Stimulated activated CD4-positive, alpha-beta T cell treated with anti-CD3 and anti-CD28 coated beads, Interleukin-2, amount 100 ng/mL, for 4 hours (primary cell): ENCODE results near the gene DHX35.

ENCODE experiments used
- DNase-seq: peaks from one replicate; pipeline ENCODE4 v3.0.0-alpha.2; 2020; ENCODE audit warnings: low read depth

The DHX35 gene

DNA sequence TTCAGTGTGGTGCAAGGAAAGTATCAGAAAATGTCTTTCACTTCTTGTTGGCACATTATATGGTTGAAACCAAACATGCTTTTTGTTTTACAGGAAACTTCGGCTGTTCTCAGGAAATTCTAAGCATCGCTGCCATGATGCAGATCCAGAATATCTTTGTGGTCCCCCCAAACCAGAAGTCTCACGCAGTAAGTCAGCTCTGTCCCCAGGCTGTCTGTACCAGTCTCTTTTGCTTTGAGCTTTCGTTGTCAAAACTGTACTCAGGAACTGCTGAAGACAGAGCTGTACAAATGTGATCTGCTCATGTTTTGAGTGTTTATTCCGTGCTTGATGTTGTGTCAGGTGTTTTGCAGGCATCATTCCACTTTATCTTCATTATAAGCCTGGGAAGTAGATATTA lies 59.6 kb downstream of the DHX35 start:
- DNase-seq: no peak

DNA sequence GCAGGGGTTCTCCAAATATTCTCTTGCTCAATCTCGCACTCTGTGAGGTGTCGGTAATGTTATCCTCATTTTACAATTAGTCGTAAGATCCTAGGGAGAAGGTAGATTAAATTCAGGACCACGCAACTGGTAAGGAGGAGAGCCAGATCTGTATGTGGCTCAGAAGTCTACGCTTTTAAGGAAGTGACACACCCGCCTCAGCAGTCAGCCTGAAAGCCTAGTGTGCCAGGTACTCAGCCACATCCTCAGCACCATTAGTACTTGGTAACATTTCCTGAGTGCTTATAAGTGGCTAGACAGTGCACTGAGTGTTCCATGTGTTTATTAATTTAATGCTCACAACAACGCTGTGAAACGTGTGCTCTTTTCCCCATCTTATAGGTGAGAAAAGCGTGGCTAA lies 63.7 kb downstream of the DHX35 start:
- no peak for DNase-seq

DNA sequence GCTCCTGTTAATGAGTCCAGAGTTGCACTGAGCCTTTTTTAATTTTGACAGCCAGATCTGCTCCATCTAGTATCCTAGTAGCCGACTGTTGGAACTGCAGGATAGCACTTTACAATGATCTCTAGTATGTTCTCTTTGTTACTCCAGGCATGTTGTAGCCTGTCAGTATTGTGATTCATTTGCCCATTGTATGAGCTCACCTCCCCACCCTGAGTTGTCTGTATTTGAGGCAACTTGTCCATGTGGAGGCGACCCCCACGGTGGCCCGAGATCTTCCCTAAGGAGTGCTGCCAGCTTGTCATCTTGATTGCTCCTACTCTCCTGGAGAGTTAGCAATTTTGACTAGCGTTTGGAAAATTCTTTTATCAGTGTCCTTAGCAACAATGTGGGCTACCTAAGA lies 67.2 kb downstream of the DHX35 start:
- DNase-seq: no peak

DNA sequence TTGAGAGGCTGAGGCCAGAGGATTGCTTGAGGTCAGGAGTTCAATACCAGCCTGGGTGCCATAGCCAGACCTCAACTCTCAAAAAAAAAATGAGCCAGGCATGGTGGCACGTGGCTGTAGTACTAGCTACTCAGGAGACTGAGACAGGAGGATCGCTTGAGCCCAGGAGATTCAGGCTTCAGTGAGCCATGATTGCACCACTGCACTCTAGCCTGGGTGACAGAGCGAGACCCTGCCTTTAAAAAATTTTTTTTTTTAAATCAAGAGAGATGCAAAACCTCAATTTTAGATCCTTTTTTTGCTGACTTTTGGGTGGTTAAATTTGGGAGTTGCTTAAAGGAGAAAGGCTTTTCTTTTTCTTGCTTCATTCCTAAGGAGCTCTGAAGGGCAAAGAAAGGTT lies 70.9 kb downstream of the DHX35 start:
- no peak for DNase-seq

DNA sequence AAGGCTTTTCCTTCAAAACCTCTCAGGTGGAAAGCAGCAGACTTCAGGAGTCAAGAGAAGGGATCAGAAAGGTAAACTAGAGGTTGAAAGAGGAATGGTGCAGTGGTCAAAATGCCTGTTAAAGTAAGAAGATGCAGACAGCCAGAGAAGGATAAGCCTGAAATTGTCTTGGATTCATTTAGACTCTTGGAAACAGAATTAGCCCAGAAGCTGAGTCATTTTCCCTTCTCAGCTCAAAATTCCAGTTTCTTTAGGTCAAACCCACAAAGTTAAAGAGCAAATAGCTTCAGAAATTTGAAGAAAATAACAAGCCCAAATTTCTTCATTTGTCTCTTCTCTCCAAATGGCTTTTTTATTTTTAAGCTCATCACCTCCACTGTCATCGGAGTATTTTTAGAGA lies 73.9 kb downstream of the DHX35 start:
- DNase-seq: no peak

DNA sequence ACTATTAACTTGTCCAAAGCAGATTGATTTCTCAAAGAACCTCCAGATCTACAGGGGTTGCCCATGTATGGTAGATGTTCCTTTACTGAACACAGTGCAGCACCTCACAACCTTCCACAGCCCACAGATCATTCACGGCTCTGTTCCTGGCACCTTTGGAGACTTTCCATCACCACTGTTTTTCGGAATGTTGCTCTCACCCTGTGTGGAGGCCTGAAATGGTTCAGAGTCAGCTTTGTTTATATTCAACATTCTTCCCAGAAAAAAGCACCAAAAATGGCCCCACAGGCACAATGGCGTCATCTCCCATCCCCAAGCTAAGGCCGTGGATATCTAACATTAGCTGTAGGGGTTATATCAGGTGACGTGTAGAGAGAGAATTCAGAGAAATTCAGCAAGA lies 74.7 kb downstream of the DHX35 start:
- no peak for DNase-seq

DNA sequence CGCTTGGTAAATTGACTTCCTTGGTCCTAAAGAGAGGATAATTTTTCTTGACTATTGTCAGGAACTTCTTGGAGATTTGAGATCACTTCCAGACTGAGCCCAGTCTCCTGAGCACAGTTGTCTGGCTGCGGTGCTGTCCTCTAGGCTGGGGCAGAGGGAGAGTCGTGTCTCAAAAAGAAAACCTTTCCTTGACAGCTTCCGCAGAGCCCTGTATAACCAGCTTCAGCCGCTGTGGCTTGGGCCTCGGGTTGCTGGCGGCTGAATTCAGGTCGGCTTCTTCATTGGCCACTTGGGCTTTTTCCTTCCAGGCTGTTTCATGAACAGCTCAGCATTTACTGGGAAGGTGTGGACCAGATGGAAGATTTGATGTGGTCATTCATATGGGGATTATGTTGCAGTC lies 75.9 kb downstream of the DHX35 start:
- no peak for DNase-seq

DNA sequence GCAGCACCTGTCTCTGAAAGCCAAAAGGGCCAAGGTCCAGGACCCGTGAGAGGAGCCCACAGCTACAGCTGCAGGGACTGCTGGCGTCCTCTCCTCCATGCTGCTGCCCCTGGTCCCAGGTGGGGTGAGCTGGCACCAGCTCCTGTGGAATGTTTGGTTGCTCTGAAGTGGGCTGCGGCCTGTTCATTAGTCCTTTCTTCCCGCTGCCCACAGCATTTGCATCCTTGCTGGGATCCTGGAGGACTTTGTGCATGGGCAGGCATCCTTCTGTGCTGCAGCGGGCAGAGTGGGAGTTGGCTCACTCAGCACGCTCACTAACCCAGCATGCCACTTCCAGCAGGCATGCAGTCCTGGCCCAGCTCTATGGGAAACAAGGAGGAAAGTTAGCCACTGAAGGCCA lies 76.4 kb downstream of the DHX35 start:
- no peak for DNase-seq

DNA sequence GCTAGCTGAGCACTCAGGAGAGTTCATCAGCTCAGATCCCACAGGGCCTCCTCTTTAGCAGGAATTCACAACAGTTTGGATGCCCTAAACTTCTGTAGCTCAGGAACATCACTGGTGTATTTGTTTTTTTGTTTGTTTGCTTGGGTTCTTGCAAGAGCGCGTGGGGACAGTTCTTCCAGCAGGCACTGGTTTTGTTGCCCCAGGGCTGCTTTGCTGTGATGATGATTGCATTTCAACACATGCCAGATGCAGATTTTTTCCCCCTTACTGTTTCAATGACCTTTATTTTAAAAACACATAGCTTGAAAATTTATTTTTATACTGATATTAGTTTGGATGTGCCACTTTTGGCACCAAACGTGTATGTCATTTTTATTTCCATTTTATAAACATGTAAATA lies 77.1 kb downstream of the DHX35 start:
- DNase-seq: no peak

DNA sequence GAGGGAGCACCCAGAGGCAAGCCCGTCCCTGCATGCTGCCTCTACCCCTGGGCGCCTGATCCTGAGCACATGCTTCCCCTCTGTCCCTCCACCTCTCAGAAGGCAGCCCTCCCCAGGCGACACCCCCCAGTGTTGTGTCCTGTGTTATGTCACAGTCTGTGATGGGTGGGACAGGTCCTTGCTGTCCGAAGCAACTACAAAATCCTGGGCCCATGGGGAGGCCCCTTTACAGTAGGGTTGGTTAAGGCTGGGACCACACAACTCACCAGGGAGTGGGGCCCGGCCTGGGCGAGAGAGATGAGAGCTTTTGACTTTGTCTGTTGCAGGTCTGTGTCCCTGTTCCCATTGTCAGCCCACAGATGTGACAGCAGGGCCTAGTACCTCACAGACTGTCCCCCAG lies 78.0 kb downstream of the DHX35 start:
- no peak for DNase-seq

DNA sequence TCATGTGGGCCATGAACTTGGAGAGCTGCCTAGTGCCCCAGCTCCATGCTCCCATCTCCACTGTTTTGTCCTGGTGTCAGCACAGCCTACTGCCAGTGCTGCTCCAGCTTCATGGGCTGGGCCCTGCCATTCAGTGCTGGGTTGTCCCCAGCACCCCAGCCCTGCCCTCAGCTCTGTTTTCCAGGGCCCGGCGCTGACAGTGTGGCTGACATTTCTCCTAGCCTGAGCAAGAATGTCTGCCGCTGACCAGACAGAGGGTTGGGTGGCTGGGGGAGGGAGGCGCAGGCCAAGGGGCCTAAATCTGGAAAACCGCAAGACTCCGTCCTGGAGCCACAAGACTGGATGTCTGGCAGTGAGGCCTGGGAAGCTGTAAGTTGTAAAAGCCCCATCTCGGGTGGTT lies 78.9 kb downstream of the DHX35 start:
- DNase-seq: no peak

DNA sequence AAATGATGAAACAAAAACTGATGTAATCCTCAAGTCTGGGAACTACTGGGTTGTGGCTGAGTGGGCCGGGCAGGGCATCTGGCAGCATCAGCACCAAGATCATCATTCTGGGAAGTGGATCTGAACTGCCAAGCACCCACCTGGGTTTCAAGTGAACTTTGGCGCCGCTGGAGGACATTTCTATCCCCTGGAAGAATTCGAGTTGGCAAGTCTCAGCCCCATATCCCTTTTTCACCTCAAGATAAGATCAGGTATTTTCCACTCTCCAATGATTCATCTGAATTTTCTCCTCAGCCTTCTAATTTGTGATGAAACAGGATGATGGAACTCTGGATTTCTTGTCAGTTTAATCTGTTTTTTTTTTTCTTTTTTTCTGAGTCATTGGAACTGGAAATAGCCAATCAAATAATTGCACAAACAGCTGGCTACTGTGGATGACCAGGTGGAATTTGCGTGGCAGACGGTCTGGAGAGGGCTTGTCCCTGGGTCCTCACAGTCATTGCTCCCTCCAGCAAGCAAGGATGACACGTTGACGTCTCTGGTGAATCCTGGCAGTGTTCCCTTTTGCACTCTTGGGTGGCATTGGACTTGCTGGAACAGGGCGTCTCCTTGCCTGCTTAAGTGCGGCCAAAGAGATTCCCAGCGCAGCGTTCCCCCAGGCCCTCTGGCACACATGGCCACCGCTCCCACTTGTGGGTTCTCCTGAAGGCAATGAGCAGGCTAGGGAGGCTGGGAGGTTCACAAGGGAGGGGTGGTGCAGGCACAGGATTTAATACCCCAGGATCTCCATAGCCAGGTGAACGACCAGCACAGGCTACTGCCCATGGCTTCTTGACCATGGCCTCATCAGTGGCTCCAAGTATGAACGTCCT lies 80.4 kb downstream of the DHX35 start:
- no peak for DNase-seq

DNA sequence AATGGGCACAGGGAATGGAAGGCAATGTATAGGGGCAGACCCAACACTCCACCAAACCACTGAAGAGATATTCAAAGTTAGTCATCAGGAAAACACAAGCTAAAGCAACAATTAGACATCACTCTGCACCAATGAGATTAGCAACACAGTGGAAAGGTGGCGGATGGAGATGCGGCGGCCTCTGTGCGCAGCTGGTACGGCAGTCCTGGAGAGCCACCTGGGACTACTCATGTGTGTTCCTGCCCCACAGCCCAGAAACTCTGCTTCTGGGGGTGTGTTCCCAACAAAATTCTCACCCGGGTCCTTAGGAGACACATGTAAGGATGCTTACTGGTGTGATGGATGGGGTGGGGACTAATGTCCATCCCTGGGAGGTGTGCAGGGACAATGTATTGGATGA lies 82.4 kb downstream of the DHX35 start:
- DNase-seq: no peak

DNA sequence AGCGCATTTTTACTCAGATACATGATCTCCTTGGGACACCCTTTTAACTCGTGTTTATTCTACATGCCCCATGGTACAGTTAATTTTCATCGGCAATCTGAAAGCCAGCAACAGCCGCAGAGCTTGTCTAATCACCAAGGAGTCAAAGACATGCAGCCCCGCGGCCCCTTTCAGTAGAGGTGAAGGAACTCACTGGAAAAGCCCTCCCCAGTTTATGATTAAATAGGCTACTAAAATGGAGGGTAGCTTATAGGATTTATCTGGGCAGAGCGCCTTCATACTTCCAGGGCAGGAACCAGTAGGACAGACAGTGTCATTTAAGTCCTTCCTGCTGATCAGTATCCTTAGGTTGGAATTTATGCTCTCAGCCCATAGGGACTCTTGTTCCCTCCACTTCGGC lies 83.5 kb downstream of the DHX35 start:
- no peak for DNase-seq

DNA sequence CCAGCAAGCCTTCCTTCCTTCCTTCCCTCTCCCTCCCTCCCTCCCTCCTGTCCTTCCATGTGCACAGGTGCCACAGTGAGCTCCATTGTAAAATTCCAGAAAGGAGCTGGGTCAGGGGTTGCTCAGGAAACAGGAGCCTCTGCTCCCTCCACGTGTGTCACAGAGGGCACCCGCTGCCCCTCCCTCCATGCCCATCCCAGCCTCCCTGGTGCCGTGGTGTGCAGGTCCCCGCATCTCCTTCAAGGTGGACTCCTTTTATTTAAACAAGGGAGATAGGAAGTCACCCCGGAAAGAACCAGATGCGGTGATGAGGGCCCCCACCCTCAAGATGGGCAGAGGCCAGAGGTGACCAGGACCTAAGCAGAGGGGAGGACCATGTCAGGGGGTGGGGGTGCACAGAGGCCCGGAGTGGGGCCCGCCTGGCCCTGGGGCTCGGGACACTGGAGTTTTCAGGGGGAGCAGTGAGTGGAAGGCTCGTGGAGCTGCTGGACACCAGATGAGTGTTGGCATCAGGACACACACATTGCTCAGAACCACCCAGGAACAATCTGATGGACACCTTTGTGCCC lies 85.4 kb downstream of the DHX35 start:
- no peak for DNase-seq

DNA sequence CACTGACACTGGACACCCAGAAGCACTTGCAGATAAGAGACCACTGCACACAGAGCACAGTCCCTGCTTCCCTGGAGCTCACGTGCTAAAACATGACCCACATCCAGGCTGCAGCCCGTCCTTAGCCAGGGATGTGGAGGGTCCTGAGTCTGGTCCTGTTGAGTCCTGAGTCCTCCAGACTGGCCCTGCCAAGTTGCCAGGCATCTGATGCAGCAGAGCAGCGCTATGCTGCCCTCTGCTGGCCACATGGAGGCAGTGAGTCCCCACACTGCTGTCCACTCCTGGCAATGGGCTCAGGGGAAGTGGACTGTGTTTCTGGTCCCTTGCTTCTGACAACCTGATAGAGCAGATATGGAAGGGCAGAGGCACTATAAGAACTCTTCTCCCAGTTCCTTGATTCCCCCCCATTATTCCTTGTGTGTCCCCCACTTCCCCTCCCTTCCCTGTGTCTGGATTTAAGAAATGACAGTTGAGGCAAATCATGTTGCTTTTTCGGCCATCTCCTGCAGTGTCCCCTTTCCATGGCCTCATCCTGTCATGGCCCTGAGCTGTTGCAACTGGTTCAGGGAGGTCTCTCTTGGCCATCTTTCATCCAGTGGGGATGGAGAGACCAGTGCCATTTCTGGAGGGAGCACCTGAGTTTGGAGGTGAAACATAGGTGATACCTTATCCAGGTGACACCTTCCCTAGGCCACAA lies 86.0 kb downstream of the DHX35 start:
- DNase-seq: peak; percentile 44

DNA sequence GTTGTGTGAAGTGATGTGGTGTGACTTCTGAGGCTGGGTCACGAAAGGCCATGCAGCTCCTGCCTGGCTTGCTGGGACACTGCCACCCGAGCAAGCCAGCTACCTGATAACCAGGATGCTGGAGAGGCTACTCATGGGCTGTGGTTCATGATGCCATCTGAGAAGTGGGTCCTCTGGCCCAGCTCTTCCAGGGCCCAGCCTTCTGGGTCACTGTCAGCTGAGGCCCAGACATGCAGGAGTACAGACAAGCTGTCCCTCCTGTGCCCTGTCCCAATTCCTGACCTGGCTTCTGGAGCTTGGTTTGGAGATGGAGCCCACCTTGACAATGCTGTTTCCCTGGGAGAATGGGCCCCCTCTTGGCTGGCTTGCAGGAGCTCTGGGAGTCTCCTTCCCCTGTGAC lies 87.0 kb downstream of the DHX35 start:
- no peak for DNase-seq

DNA sequence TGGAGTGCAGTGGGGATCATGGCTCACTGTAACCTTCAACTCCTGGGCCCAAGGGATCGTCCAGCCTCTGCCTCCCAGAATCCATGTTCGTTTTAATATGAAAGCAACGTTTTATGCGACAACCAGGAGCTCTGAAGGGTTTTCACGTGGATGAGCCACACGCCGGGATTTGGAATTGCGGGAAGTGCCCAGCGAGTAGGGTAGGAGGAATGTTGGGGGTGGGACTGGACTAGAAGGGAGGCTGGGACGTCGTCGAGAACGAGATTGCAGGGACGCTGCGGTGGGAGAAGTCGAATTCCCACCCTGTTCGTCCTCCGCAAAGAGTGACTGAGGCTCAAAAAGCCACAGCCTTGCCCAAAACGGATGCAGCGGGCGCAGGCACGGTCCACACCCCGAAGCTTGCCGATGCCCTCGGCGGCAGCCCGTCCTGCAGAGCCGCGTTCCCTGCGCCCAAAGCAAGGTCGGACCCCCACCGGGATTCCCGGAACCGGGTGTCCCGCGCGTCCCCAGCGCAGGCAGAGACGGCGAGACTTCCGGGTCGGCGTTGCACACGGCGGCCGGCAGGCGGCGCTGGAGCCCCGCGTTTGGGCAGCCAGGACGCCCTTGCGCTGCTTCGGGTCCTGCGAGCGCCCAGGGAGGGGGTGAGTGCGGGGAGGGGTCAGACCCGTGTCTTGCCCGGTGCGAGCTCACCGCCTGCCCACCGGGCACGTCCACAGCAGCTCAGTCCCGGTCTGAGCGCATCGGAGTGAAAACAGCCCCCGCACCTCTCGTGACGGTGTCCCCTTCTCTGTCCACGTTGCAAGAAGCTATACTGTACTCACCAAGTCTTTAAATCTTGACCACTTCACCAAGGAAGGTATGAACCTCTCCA lies 87.8 kb downstream of the DHX35 start:
- DNase-seq: peak; percentile 63

DNA sequence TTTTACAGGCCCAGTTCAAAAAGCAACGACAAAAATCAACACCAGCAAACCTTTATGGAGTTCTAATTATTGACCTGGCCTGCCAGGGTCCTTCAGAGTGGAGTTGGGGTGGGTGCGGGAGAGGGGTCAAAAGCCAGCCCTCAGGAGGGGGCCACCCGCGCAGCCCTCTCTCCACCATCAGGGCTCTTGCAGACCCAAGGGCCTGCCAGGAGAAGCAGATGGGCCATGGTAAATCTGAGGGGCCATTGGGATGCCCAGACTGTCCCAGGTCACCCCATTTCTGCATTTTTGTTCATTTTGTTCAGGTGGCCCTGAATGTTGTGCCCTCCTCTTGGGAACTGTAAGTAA lies 88.4 kb downstream of the DHX35 start:
- no peak for DNase-seq

DNA sequence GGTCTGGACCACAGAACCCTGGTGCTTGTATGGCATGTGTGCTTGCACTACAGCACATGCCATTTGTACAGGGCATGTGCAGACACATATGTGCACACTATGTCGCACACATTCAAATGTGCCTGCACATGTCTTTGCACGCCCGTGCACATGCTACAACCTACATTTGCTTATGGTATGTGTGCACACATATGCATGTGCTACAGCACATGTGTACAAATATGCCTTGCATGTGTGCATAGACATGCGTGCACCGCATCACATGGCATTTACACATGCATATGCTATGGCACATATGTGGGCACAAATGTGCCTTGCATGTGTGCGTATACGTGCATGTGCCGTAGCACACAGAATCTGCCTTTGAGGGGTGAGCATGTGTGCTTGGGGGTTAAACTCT lies 90.5 kb downstream of the DHX35 start:
- no peak for DNase-seq

DNA sequence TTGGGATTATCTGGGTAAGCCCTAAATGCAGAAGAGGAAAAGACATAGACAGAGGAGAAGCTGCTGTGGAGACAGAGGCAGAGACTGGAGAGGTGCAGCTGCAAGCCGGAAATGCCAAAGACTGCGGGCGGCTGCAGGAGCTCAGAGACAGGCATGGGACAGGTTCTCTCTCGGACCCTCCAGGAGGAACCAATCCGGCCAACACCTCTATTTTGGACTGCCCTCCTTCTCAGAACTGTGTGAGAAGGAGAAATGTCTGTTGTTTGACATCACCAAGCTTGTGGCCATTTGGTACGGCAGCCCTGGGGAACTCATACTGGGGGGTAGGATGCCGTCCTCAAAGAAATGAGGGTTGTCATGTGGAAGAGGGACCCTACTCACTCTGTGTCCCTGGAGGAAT lies 95.0 kb downstream of the DHX35 start:
- no peak for DNase-seq

DNA sequence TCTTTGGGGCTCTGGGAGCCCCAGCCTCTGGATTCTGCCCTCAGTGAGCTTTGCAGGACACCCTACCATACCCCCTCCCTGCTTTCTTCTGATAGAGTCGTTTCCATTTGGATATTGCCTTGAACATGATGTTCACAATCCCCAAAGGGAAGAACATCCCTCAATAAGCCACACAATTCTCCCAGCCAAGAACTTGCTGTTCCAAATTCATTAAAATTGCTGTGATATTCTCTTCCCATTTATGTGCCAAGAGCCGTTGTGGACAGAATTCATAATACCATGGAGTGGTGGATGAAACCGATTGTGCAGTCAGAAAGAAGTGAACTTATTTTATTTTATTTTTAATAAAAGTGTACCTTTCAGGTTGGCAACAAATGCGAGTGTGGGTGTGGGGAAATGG lies 95.8 kb downstream of the DHX35 start:
- no peak for DNase-seq

DNA sequence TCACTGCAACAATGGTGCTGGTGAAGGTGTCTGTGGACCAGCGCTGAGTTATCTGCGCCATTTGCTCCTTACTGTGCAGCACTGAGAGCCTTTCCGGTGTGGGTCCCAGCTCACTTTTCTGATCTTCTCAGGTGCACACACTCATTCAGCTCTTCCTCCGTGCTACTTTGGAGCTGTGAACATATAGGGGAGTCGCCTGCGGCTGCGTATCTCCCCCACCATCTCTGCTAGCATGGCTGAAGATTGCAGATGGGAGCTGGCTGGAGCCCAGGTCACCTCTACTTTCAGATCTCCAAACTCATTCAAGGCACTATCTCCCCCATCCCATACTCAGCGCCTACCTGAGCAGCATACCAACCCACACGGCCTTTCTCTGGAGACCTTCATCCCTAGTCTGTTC lies 96.9 kb downstream of the DHX35 start:
- DNase-seq: no peak
